Activated T-helper 17 cell treated with anti-CD3 and anti-CD28 coated beads, Interleukin-2, amount 50 U/mL, for 72 hours (primary cell): ENCODE results near the gene SCRT2. TPM values are rescaled to one million over a fixed set of nuclear protein-coding genes. Genes with fewer than 3 reads are reported as not detected.

Experiments used
- ATAC-seq: fragments of 150-1000 bp; cut with Tn5 transposase; replicated peaks from 2 replicates; pipeline ENCODE4 v1.10.0; 2021; ENCODE audit warnings: mild to moderate bottlenecking, moderate library complexity
- H3K27ac Mint-ChIP-seq: one replicate; pipeline ENCODE4 v1.8.0; 2022; ENCODE audit warnings: mixed read lengths
- H3K27me3 Mint-ChIP-seq: one replicate; pipeline ENCODE4 v1.8.0; 2022; ENCODE audit warnings: mixed read lengths
- H3K36me3 Mint-ChIP-seq: one replicate; pipeline ENCODE4 v1.8.0; 2022; ENCODE audit warnings: low read depth, mild to moderate bottlenecking, mixed read lengths
- H3K4me1 Mint-ChIP-seq: one replicate; pipeline ENCODE4 v1.8.0; 2022; ENCODE audit warnings: mixed read lengths
- H3K4me3 Mint-ChIP-seq: one replicate; pipeline ENCODE4 v1.8.0; 2022; ENCODE audit warnings: mild to moderate bottlenecking, mixed read lengths
- H3K9me3 Mint-ChIP-seq: one replicate; pipeline ENCODE4 v1.8.0; 2022; ENCODE audit warnings: mixed read lengths
- total RNA-seq, 2 donors: library from RNA; stranded (reverse); gene quantifications; one replicate each; pipeline ENCODE4 v1.2.3, GENCODE V29; 2022

The SCRT2 gene
- total RNA-seq, 2 donors from 2014 or later = not detected

DNA sequence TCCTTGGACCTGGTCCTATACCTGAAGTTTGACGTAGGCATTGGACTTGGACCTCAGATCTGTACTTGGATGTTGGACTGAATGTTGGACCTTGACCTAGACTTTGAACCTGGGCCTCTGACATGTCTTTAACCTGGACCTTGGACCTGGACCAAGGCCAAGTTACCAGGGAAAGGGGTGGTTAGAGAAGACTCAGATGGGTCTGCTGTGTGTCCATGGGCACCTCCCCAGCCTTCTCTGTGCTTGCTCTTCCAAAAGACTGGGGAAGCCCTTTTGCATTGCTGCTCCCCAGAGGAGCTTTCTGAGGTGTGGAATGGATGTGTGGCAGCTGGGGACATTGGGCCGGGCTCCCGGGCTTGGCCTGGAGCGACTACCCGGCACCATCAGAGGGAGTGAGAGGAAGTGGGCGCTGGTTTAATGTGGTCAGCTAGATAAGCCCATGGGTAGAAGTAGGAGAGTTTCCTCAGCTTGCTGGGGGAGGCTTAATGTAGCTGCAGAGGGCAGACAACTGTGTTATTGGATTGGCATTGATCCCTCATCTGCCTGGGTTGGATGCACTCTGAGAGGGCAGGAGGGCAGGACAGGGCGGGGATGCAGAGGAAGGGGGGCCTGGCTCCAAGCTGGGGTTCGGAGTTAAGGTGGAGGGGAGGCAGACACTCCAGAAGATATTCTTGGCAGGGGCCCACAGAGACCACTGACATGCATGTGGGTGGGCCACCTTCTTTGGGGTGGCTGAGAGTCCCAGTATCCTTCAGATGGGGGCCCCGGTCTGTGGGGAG is 4.2 kb downstream of the SCRT2 start:
- H3K36me3 Mint-ChIP-seq = no peaks in the 10 kb centered on the region
- H3K9me3 Mint-ChIP-seq = no peaks in the 10 kb centered on the region
- no peak for ATAC-seq
- peaks cover 11% of the 10 kb centered on the region for H3K4me1 Mint-ChIP-seq
- H3K27me3 Mint-ChIP-seq = peaks cover 56% of the 10 kb centered on the region
- H3K27ac Mint-ChIP-seq = no peak overlapping the region
- no peak overlapping the region for H3K4me3 Mint-ChIP-seq

DNA sequence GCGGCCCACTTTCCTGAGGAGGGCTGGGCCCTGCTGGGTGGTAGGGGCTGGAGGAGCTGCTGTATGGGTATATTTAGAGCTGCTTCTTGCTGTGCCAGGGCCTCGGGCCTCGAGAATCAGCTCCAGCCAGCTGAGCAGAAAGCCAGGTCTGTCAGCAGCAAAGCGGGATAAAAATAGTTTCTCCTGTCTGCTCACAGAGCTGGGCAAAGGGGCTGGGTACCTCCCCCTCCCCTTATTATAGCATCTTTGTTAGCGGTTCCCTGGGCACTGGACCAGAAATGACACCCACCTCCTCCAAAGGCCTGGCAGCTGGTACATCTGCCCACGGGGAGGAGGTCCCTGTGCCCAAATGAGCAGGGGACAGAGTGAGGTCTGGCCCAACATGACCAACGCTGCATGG is 6.0 kb downstream of the SCRT2 start:
- H3K4me3 Mint-ChIP-seq = no peak overlapping the region
- no peaks in the 10 kb centered on the region for H3K9me3 Mint-ChIP-seq
- H3K27me3 Mint-ChIP-seq = peaks cover 60% of the 10 kb centered on the region
- H3K36me3 Mint-ChIP-seq = peaks cover 3% of the 10 kb centered on the region
- ATAC-seq = no peak
- H3K4me1 Mint-ChIP-seq = peaks cover 5% of the 10 kb centered on the region
- no peak overlapping the region for H3K27ac Mint-ChIP-seq

DNA sequence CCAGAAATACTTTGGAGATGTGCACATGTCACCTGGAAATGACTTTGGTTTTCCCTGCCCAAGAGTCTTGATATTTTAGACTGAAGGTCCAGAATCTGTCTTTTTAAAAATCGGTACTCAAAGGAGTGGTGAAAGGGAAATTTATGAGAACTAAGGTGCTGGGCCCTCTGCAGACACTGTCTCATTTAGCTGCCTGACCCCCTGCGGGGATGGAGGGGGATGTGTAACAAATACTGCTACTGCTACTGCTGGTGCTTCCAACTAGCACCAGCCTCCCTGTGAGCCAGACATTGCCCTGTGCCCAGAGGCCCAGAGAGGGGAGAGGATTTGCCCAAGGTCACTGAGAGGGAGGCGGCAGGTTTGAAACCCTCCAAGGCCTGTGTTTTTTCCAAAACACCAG is 7.0 kb downstream of the SCRT2 start:
- Mint-ChIP-seq H3K27me3 (peaks cover 53% of the 10 kb centered on the region), H3K36me3 (peaks cover 5% of the 10 kb centered on the region), H3K27ac (no peak overlapping the region), H3K4me3 (no peak overlapping the region), H3K9me3 (no peaks in the 10 kb centered on the region), H3K4me1 (peaks cover 5% of the 10 kb centered on the region)
- ATAC-seq = no peak

DNA sequence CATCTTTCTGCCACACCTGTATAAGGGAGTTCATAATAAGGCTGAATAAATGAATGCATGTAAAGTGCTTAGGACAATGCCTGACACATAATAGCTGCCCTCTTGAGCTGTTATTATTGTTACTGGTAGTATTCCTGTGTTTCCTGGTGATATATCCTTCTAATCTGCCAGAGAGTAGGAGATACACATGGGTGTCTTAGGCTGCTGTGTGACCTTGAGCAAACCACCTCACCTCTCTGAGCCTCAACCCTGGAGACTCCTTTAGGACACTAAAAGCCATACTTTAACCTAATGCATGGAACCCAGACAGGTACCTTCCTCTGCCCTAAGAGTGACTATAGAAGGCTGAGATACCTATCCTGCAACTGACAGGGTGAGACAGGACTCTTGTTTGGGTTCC is 7.6 kb downstream of the SCRT2 start:
- no peak overlapping the region for H3K4me3 Mint-ChIP-seq

DNA sequence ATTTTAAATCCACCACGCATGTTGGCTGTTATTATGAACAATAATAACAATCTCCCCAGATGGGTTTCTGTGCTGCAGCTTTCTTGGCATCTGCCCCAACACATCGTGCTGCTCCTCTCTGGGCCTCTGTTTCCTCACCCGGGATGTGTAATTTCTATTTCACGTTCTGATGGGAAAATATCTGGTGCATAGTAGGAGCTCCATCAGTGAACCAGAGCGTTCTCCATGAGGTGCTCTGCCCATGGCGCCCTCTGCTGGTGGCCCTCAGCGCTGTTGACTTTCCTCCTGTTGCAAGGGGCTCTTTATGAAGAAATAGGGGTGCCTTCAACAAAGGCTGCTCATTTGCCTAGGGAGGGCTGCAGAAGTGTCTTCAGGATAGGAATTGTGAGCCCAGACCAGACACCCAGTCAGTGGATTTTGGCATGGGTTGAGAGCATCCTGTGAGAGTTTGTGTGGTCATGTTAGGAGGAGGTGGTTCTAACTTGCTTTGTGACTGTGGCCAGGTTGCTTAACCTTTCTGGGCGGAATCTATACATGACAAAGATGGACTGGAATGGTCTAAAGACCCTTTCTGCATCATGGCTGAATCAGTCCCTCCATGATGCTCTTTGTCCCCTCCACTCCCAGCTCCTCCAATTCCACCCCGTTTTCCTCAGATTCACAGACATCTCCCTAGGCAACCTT is 8.1 kb downstream of the SCRT2 start:
- Mint-ChIP-seq H3K4me3 (no peak overlapping the region), H3K27me3 (peaks cover 55% of the 10 kb centered on the region), H3K27ac (no peak overlapping the region), H3K36me3 (peaks cover 11% of the 10 kb centered on the region), H3K9me3 (no peaks in the 10 kb centered on the region), H3K4me1 (peaks cover 10% of the 10 kb centered on the region)
- peak; percentile 59 for ATAC-seq

More for the DNA sequence above, 7.6 kb downstream of the SCRT2 start:
- Mint-ChIP-seq H3K27me3 (peaks cover 54% of the 10 kb centered on the region), H3K36me3 (peaks cover 7% of the 10 kb centered on the region), H3K9me3 (no peaks in the 10 kb centered on the region), H3K27ac (no peak overlapping the region), H3K4me1 (peaks cover 7% of the 10 kb centered on the region)
- no peak for ATAC-seq

DNA sequence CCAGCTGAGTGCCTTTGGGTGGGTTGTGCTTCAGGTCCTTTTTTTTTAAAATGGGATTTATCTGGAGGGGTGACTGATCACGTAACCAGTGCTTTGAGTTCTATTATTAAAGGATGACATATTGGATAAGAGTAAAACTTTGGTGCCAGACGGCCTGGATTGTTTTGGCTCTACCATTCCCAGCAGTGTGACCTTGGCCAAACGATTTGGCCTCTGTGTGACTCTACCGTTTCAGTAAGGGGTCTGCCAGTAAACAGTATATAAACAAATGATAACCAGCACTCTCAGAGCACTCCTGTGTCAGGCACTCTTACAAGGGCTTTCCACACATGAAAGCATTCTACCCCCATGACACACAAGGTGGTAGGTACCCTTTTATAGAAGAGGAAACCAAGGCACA is 8.7 kb downstream of the SCRT2 start:
- Mint-ChIP-seq H3K4me3 (no peak overlapping the region), H3K27ac (no peak overlapping the region), H3K9me3 (no peaks in the 10 kb centered on the region), H3K4me1 (peaks cover 10% of the 10 kb centered on the region), H3K27me3 (peaks cover 52% of the 10 kb centered on the region), H3K36me3 (peaks cover 11% of the 10 kb centered on the region)
- no peak for ATAC-seq

DNA sequence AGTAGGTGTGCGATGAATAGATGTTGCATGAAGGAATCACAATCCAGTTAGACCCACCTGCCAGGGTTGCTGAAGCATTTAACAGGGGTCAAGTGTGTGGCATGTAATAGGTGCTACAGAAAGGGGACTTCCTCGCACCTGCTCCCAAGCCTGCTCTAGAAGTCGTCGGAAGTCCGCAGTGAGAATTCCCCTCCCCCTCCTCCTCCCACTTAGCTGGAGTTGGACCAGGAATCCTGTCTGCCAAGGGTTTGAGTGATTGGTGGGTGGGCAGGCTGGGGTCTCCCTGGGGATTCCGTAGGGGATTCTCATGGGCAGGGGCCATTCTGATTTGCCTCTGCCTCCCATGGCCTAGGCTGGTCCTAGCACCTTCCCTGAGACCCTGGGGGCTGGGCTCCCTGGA is 10.3 kb downstream of the SCRT2 start:
- Mint-ChIP-seq H3K36me3 (peaks cover 11% of the 10 kb centered on the region), H3K4me3 (no peak overlapping the region), H3K4me1 (peaks cover 5% of the 10 kb centered on the region), H3K27me3 (peaks cover 52% of the 10 kb centered on the region), H3K9me3 (no peaks in the 10 kb centered on the region), H3K27ac (no peak overlapping the region)
- no peak for ATAC-seq

DNA sequence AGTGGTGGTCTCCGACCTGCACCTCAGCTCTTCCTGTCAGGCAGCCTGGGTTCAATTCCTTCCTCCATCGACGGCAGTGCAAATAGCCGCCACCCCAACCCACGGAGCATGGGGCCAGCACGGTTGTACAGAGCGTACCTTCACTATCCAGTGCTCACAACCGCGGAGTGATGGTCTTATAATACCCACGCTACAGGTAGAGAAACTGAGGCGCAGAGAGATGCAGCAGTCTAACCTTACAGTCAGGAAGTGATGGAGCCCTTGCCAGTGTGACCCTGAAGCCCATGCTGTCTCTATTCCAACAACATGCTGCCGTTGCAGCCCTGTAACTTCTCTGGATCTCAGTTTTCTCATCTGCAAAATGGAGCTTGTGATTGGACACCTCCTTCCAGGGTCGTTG is 11.0 kb downstream of the SCRT2 start:
- peaks cover 5% of the 10 kb centered on the region for H3K4me1 Mint-ChIP-seq
- no peak overlapping the region for H3K4me3 Mint-ChIP-seq
- no peak overlapping the region for H3K27ac Mint-ChIP-seq
- no peaks in the 10 kb centered on the region for H3K9me3 Mint-ChIP-seq
- H3K27me3 Mint-ChIP-seq = peaks cover 52% of the 10 kb centered on the region
- ATAC-seq = no peak
- H3K36me3 Mint-ChIP-seq = peaks cover 11% of the 10 kb centered on the region

DNA sequence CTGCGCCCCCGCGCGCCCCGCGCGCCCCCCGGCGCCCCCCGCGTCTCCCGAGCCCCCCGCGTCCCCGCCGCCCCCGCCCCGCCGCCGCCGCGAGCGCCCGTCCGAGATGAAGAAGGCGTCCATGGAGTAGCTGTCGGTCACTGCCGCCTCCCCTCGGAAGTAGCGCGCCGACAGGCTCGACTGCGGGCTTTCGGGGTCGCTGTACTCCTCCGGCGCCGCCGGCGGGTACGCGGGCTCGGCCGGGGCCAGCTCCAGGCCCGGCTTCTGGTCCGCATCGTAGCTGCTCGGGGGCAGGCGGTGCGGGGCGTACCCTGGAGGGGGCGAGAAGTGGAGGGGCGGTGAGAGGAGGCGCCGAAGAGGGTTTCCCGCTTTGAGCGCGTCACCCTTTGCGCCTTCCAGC is 11.5 kb downstream of the SCRT2 start:
- no peak overlapping the region for H3K4me3 Mint-ChIP-seq
- no peak for ATAC-seq
- H3K27me3 Mint-ChIP-seq = peaks cover 52% of the 10 kb centered on the region
- H3K9me3 Mint-ChIP-seq = no peaks in the 10 kb centered on the region
- no peak overlapping the region for H3K27ac Mint-ChIP-seq
- peaks cover 5% of the 10 kb centered on the region for H3K4me1 Mint-ChIP-seq
- peaks cover 11% of the 10 kb centered on the region for H3K36me3 Mint-ChIP-seq

DNA sequence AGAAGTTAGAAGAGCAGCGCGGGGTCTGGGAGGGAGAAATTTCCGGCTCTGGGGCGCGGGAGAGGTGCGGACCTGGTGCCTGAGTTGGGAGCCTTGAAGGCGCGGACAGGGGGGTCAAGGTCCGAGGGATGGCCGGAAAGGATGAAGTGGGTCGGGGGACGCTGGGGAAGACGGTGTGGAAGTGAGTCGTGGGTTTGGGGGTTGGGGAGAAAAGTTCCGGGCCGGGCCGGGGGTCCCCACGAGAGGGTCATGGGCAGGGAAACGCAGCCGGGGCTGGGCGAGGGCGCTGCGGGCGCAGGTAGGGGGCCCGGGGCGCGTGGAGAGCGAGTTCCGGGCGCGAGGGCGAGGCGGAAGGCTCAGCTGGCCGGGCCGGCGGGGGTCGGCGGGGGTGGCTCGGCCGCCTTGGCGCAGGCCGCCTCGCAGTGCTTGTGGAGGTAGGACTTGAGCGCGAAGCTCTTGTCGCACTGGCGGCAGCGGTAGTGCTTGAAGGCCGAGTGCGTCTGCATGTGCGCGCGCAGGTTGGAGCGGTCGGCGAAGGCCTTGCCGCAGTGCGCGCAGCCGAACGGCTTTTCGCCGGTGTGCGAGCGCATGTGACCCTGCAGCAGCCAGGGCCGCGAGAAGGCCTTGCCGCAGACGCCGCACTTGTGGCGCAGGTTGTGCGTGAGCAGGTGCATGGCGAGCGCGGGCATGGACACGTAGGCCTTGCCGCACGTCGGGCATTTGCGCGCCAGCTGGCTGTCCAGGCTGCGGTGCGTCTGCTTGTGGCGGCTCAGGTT is 12.1 kb downstream of the SCRT2 start:
- Mint-ChIP-seq H3K27me3 (peaks cover 52% of the 10 kb centered on the region), H3K4me3 (no peak overlapping the region), H3K4me1 (peaks cover 5% of the 10 kb centered on the region), H3K9me3 (no peaks in the 10 kb centered on the region), H3K27ac (no peak overlapping the region), H3K36me3 (peaks cover 11% of the 10 kb centered on the region)
- ATAC-seq = no peak

DNA sequence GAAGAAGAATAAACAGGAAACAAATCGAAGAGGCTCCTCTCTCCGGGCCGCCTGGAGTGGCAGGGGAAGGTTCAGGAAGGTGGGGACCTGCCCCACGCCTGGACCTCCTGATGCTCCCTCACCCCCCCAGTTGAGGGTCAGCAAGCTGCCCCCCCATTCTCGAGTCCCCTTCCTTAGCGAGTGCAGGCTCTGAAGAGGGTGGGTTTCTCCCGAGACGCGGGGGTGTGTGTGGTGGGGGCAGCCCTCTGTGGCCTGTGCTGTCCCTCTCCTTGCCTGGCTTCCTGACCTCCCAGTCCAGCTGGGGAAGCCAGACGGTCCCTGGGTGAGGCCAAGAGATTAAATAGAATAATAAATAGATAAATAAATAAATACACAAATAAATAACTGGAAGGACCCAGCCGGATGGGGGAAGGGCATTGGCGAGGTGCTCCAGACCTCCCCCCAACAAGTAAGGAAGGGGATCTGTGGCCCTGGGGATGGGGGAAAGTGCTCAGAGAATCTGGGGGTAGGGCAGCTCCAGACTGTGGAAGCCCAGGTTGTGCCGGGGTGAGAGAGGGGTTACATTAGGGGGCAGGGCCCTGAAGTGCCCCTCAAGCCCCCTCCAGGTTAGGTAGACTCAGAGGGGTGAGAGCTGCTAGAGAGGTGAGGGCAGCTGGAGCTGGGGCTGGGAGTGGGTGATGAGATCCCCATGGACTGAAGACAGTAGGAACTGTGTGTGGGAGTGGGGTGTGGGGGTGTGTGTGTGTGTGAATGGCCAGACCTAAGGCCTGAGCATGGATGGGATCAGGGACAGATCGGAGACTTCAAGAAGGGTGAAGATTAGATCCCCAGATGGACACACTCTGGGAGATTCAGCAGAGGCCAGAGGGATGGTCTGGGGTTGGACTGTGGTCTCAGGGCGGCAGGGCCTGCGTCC is 13.1 kb downstream of the SCRT2 start:
- Mint-ChIP-seq H3K4me3 (peak overlapping the region; percentile 10), H3K27ac (peak overlapping the region; percentile 44), H3K9me3 (no peaks in the 10 kb centered on the region), H3K36me3 (peaks cover 11% of the 10 kb centered on the region), H3K27me3 (peaks cover 47% of the 10 kb centered on the region), H3K4me1 (peaks cover 5% of the 10 kb centered on the region)
- no peak for ATAC-seq

DNA sequence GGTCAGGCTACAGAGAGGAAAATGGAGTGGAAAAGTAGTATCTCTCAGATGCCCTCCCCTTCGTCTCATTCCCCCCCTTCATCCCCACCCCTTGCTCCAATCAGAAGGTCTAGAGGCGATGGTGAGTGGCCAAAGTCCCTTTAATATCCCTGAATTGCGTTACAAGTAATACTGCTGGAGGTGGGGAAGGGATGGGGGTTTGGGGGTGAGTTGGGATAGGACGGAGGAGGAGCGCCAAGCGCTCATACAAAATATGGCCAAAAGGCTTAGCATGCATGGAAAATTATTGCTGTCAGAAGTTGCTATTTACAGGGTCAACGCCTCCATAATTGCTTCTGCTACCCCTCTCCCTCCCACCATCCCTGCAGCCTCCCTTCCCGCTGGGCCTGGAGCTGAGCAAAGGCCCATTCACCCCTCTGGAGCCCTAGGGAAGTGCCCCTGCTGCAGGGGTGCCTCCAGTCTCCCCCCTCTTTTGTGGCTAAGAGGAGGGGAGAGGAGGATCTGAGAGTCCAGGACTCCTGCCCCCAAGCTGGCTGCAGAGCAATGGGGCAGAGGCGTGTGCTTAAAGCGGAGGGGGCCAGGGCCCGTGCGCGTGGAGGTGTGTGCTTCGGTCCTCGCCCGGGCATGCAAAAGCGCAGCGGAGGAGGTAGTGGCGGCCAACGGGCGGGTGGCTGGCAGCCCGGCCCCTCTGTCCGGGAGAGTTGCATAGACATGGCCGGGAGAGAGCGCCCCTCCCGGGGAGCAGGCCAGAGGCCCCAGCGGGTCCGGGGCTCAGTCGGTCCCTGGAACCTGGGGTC is 13.9 kb downstream of the SCRT2 start:
- Mint-ChIP-seq H3K9me3 (no peaks in the 10 kb centered on the region), H3K4me1 (peaks cover 5% of the 10 kb centered on the region), H3K27me3 (peaks cover 41% of the 10 kb centered on the region), H3K4me3 (no peak overlapping the region), H3K27ac (no peak overlapping the region), H3K36me3 (peaks cover 11% of the 10 kb centered on the region)
- ATAC-seq = no peak

DNA sequence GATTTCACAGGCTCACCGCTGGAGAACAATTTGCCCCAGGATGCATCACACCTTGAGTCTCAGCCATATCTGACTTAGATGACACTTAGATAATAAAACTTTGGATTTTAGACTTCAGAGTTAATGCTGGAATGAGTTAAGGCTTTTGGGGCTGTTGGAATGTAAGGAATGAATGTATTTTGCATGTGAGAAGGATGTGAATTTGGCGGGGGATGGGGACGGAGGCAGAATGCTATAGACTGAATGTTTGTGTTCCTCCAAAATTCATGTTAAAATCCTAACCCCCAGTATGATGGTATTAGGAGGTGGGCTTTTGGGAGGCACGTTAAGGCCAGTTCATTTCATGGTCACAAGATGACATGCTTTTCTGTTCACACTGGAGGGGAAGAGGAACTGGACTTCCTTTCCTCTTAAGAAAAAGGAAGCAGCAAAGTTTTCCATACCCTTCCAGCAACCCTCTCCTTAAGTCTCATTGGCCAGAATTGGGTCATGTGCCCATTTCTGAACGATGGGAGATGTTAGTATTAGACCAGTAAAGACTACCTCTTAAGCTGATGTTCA is 16.8 kb downstream of the SCRT2 start:
- Mint-ChIP-seq H3K4me3 (no peak overlapping the region), H3K9me3 (no peaks in the 10 kb centered on the region), H3K36me3 (peaks cover 6% of the 10 kb centered on the region), H3K27ac (no peak overlapping the region), H3K27me3 (peaks cover 27% of the 10 kb centered on the region), H3K4me1 (peaks cover 11% of the 10 kb centered on the region)
- no peak for ATAC-seq
